Measurements from ENCODE around the gene GOSR1.
"Not testable (repeated sequence)": the region's sequence is repeated elsewhere in the genome, so short reads cannot be mapped to it uniquely, and the experiment has no call there.

GOSR1 gene

DNA sequence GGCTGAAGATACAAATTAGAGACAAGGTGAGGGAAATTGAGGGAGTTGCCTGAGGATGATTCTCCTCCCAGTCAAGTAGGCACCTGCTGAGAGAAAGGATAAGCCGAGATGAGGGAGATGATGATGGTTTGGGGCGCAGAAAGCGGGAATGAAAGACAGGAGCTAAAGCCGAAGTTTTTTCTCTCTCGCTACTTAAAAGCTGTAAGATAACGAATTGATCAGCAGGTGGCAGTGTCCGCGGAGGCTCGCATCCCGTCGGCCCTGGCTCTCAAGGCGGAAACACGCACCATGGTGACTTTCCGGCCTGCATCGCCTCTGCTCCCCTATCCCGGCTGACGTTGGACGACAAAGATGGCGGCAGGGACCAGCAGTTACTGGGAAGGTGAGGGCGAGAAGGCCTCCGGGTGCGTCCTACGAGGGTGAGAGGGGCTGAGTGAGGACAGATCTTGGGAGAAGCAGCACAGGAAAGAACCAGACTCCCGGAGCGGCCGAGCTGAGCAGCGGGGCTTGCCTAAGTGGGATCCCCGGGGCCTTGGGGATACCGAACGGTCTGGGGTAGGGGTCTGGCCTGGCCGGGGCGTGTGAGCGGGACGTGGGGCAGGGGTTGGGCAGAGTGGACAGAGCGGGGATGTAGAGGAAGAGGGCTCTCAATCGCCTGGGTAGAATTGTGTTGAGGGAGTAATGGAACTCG, at the start of gene GOSR1:
GOSR1 (plus strand) TSS at position 326 of the 691 bp plus-strand sequence; CDS start at position 352, 26 bp downstream.
- H3K9me3 Mint-ChIP-seq: no peaks in the 10 kb centered on the region
- peak; percentile 100 for ATAC-seq
- peaks cover 12% of the 10 kb centered on the region for H3K36me3 Mint-ChIP-seq
- peak within 1 kb of the TSS; percentile 95 for H3K4me3 Mint-ChIP-seq
- H3K27ac Mint-ChIP-seq: peak within 1 kb of the TSS; percentile 98
- peaks cover 28% of the 10 kb centered on the region for H3K4me1 Mint-ChIP-seq
- no peaks in the 10 kb centered on the region for H3K27me3 Mint-ChIP-seq

DNA sequence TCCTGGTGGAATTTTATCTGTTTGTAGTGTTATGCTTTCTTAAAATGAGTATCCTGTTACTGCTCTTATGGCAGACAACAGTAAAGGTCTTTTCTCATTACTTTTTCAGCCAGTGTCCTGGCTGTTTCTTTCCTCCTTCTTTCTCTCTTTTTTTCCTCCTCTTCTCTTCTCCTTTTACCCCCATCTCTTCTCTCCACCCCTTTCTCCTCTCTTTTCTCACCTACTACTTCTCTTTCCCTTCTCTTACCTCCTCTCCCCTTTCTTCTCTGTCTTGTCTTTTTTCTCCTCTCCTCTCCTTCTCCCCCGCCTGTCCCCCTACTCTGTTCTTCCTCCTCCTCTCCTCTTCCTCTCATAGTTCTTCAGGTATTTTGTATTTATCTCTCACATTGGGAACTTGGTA, 49.6 kb upstream of the GOSR1 start:
- Mint-ChIP-seq H3K4me3 (no peak overlapping the region), H3K9me3 (no peaks in the 10 kb centered on the region), H3K4me1 (no peaks in the 10 kb centered on the region), H3K36me3 (no peaks in the 10 kb centered on the region), H3K27ac (no peak overlapping the region), H3K27me3 (no peaks in the 10 kb centered on the region)
- no peak for ATAC-seq

DNA sequence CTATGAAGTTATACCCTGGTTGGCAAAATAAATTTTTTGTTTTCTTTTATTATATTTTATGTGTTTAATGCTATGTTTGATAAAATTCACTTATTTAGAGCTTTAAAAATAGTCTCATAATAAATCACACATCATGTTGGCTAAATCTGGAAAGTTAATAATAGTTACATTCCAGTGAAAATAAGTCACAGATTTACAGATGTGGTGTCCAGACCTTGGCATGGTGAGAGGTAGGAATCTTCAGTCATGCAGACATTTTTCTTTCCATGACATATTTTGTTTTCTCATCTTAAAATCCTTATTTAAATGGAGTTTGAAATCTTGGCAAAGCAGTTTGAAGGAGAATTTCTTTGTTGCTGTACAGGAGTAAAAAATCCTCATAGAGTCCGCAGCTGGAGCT, 48.1 kb upstream of the GOSR1 start:
- H3K36me3 Mint-ChIP-seq: peaks cover 10% of the 10 kb centered on the region
- no peaks in the 10 kb centered on the region for H3K4me1 Mint-ChIP-seq

DNA sequence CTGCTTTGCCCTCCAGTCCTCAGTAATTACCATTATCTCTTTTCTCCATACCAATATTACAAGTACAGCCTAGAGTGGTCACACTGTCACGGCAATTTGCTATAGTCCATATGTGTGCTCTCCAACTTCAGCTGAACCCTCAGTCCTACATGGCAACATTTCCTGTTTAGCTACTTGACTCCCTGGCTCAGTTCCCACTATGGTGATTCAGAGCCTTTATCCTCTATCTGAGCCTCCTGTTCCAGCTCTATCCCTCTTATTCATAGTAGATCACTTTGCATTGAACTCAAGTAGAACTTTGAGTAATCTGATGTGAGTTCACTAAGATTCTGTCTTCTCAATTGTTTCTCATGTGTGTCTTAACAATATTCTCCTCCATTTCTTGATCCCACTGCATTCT, 43.7 kb upstream of the GOSR1 start:
- ATAC-seq: no peak
- Mint-ChIP-seq H3K4me3 (no peak overlapping the region), H3K36me3 (peaks cover 20% of the 10 kb centered on the region), H3K4me1 (no peaks in the 10 kb centered on the region), H3K27me3 (no peaks in the 10 kb centered on the region), H3K27ac (no peak overlapping the region), H3K9me3 (no peaks in the 10 kb centered on the region)

More for the DNA sequence above, 48.1 kb upstream of the GOSR1 start:
- H3K27me3 Mint-ChIP-seq: no peaks in the 10 kb centered on the region
- no peak overlapping the region for H3K4me3 Mint-ChIP-seq
- ATAC-seq: no peak
- no peak overlapping the region for H3K27ac Mint-ChIP-seq
- no peaks in the 10 kb centered on the region for H3K9me3 Mint-ChIP-seq

DNA sequence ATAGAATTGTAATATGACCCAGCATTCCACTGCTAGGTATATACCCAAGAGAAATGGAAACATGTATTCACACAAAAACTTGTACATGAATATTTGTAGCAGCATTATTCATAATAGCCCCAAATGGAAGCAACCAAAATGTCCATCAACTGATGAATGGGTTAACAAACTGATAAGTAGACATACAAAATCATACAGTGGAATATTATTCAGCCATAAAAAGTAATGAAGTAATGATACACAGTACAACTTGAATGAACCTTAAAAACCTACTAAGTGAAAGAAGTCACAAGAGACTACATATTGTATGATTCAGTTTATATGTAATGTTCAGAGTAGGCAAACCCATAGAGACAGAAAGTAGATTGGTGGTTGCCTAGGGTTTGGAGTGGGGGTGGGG, 40.5 kb upstream of the GOSR1 start:
- H3K4me3 Mint-ChIP-seq: no peak overlapping the region
- H3K27me3 Mint-ChIP-seq: no peaks in the 10 kb centered on the region
- H3K4me1 Mint-ChIP-seq: no peaks in the 10 kb centered on the region
- peaks cover 20% of the 10 kb centered on the region for H3K36me3 Mint-ChIP-seq
- H3K27ac Mint-ChIP-seq: no peak overlapping the region
- no peaks in the 10 kb centered on the region for H3K9me3 Mint-ChIP-seq
- ATAC-seq: no peak

DNA sequence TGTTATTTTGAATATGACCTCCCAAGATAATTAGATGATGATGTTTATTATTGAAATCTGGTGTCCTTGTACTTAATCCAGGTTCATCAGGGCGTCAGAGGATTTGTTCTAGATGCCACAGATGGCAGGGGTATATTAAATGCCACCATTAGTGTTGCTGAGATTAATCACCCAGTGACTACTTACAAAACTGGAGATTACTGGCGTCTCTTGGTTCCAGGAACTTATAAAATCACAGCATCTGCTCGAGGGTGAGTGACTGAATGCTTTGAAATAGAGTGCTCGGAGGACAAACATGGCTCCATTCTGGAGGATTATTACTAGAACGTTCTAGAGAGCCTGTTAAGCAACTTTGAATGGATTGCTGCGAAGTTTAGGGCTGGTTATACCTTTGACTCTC, 33.5 kb upstream of the GOSR1 start:
- H3K9me3 Mint-ChIP-seq: no peaks in the 10 kb centered on the region
- no peak for ATAC-seq
- H3K4me1 Mint-ChIP-seq: no peaks in the 10 kb centered on the region
- H3K36me3 Mint-ChIP-seq: peaks cover 16% of the 10 kb centered on the region
- no peak overlapping the region for H3K4me3 Mint-ChIP-seq
- no peaks in the 10 kb centered on the region for H3K27me3 Mint-ChIP-seq
- no peak overlapping the region for H3K27ac Mint-ChIP-seq

DNA sequence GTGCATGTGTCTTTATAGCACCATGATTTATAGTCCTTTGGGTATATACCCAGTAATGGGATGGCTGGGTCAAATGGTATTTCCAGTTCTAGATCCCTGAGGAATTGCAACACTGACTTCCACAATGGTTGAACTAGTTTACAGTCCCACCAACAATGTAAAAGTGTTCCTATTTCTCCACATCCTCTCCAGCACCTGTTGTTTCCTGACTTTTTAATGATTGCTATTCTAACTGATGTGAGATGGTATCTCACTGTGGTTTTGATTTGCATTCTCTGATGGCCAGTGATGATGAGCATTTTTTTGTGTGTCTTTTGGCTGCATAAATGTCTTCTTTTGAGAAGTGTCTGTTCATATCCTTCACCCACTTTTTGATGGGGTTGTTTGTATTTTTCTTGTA, 30.6 kb upstream of the GOSR1 start:
- peaks cover 16% of the 10 kb centered on the region for H3K36me3 Mint-ChIP-seq

DNA sequence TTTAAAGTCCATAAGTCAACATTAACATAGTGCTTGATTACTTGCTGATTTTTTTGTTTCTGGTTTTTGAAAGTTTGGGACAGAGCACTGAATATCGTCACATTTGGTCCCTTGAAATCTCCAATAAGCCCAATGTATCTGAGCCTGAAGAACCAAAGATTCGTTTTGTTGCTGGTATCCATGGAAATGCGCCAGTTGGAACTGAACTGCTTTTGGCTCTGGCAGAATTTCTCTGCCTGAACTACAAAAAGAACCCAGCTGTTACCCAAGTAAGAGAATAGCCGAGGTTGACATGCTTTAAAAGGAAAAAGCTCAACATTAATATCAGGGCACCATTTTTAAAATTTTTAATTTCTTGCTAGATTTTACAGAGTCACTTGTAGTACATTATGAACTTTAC, 27.7 kb upstream of the GOSR1 start:
- Mint-ChIP-seq H3K27ac (no peak overlapping the region), H3K36me3 (peaks cover 27% of the 10 kb centered on the region), H3K4me1 (no peaks in the 10 kb centered on the region), H3K27me3 (no peaks in the 10 kb centered on the region), H3K4me3 (no peak overlapping the region), H3K9me3 (peaks cover 4% of the 10 kb centered on the region)
- no peak for ATAC-seq

More for the DNA sequence above, 30.6 kb upstream of the GOSR1 start:
- not testable (repeated sequence) for H3K4me1 Mint-ChIP-seq, H3K4me3 Mint-ChIP-seq, ATAC-seq, H3K27me3 Mint-ChIP-seq, H3K9me3 Mint-ChIP-seq, H3K27ac Mint-ChIP-seq

DNA sequence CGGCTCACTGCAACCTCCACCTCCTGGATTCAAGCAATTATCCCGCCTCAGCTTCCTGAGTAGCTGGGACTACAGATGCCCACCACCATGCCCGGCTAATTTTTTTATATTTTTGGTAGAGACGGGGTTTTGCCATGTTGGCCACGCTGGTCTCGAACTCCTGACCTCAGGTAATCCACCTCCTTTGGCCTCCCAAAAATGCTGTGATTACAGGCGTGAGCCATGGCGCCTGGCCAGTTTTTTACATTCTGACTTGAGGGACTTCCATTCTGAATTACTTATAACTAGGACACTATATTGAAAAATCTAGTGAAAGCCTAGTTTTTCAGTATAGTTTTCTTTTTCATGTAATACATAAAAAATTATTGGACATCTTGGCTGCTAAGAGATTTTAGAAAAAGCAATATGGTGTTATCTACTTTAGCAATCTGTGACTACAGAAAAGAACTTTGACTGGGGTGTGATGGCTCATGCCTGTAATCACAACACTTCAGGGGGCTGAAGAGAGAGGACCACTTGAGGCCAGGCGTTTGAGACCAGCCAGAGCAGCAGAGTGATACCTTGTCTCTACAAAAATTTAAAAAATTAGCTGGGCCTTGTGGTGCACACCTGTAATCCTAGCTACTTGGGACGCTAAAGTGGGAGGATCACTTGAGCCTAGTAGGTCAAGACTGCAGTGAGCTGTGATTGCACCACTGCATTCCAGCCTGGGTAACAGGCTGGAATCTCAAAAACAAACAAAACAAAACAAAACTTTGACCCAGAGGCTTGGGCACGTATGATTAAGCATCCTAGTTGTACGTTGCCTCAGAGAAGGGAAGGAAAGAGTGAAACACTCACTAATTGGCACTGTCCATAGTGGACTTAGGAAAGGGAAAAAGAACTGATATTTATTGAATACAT, 26.8 kb upstream of the GOSR1 start:
- no peak overlapping the region for H3K4me3 Mint-ChIP-seq
- H3K27me3 Mint-ChIP-seq: no peaks in the 10 kb centered on the region
- H3K9me3 Mint-ChIP-seq: peaks cover 6% of the 10 kb centered on the region
- no peaks in the 10 kb centered on the region for H3K4me1 Mint-ChIP-seq
- no peak for ATAC-seq
- no peak overlapping the region for H3K27ac Mint-ChIP-seq
- H3K36me3 Mint-ChIP-seq: peaks cover 31% of the 10 kb centered on the region

DNA sequence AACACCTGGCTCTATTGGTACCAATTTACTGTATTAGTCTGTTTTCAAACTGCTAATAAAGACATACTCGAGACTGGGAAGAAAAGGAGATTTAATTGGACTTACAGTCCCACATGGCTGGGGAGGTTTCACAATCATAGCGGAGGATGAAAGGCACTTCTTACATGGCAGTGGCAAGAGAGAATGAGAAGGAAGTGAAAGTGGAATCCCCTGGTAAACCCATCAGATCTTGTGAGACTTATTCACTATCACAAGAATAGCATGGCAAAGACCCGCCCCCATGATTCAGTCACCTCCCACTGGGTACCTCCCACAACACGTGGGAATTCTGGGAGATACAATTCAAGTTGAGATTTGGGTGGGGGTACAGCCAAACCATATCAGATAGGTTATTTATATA, 22.6 kb upstream of the GOSR1 start:
- no peak for ATAC-seq
- Mint-ChIP-seq H3K27ac (no peak overlapping the region), H3K4me3 (no peak overlapping the region), H3K4me1 (no peaks in the 10 kb centered on the region), H3K9me3 (peaks cover 6% of the 10 kb centered on the region), H3K27me3 (no peaks in the 10 kb centered on the region), H3K36me3 (peaks cover 24% of the 10 kb centered on the region)

DNA sequence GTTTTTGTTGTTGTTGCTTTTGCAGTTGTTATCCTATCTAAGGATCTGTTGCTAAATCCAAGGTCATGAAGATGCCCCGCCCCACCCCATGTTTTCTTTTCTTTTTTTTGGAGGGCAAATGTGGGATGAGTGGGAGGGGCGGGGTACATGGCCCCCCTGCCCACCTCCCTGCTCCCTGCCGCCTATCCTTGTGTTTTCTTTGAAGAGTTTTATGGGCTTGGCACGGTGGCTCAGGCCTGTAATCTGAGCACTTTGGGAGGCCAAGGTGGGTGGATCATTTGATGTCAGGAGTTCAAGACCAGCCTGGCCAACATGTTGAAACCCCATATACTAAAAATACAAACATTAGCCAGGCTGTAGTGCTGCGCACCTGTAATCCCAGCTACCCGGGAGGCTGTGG, 18.8 kb upstream of the GOSR1 start:
- no peak for ATAC-seq
- Mint-ChIP-seq H3K4me1 (no peaks in the 10 kb centered on the region), H3K9me3 (peaks cover 6% of the 10 kb centered on the region), H3K27me3 (no peaks in the 10 kb centered on the region), H3K36me3 (peaks cover 39% of the 10 kb centered on the region), H3K4me3 (no peak overlapping the region), H3K27ac (no peak overlapping the region)

DNA sequence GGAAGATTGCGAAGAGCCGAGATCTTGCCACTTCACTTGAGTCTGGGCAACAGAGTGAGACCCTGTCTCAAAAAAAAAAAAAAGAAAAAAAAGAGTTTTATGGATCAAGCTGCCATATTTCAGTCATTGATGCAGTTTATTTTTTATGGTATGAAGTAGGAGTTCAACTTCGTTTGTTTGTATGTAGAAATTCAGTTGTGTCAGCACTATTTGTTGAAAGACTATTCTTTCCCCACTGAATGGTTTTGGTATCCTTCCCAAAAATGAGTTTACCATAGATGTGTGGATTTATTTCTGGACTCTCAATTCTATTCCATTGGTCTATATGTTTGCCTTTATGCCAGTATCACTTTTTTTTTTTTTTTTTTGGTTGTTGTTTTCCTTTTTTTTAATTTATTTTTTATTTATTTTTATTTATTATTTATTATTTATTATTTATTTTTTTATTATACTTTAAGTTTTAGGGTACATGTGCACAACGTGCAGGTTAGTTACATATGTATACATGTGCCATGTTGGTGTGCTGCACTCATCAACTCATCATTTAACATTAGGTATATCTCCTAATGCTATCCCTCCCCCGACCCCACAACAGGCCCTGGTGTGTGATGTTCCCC, 18.3 kb upstream of the GOSR1 start:
- H3K27ac Mint-ChIP-seq, H3K9me3 Mint-ChIP-seq, H3K27me3 Mint-ChIP-seq, ATAC-seq, H3K4me3 Mint-ChIP-seq, H3K4me1 Mint-ChIP-seq: not testable (repeated sequence)
- H3K36me3 Mint-ChIP-seq: peaks cover 39% of the 10 kb centered on the region

DNA sequence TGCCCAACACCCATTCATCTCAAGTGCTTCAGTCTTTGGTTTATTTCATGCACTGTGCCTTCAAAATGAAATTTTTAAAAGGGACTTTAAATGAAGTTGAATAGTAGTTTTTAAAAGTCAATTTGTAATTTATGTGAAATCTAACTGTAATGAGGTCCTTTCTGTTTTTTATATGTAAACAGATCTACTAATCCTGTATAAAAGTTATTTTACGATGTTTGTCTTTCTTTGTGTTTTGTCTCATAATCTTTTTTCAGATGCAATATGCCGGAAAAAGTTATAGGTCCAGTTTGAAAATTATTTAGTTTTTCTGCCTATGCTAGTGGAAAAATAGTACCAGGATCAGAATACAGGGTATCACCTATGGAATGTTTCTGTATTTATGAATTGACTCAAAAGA, 8.7 kb upstream of the GOSR1 start:
- Mint-ChIP-seq H3K9me3 (no peaks in the 10 kb centered on the region), H3K4me3 (no peak overlapping the region), H3K27me3 (no peaks in the 10 kb centered on the region), H3K27ac (no peak overlapping the region), H3K36me3 (no peaks in the 10 kb centered on the region), H3K4me1 (no peaks in the 10 kb centered on the region)
- no peak for ATAC-seq

DNA sequence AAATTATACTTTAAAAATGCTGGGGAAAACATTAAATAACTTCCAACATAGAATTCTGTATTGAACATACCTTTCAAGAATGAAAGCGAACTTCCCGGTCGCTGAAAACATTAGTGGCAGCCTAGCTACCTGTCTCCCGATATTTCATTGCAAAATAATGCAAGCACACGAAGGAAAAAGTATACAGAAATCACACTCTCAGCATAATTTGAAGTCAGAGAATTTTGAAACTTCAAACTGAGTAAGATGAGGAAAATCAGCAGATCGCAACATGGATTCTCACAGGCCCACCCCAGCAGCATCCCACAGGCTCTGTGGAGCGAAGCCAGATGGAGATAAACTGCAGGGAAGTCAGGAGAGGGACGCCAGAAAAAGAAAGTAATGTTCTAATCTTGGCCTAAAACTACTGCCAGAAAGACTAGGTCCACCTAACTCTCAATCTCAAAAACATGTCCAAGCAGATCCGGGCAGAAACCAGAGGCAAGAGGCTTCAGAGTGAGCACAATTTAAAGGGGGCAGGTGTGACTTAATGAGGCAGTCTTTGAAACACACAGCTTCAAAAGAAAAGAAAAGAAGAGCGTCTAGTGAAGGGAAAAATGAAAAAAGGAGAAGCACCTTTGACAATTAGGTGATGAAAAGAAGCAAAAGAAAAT, 4.8 kb upstream of the GOSR1 start:
- Mint-ChIP-seq H3K36me3 (peaks cover 3% of the 10 kb centered on the region), H3K9me3 (no peaks in the 10 kb centered on the region), H3K27ac (no peak overlapping the region), H3K27me3 (no peaks in the 10 kb centered on the region), H3K4me3 (no peak overlapping the region), H3K4me1 (peaks cover 11% of the 10 kb centered on the region)
- ATAC-seq: no peak

DNA sequence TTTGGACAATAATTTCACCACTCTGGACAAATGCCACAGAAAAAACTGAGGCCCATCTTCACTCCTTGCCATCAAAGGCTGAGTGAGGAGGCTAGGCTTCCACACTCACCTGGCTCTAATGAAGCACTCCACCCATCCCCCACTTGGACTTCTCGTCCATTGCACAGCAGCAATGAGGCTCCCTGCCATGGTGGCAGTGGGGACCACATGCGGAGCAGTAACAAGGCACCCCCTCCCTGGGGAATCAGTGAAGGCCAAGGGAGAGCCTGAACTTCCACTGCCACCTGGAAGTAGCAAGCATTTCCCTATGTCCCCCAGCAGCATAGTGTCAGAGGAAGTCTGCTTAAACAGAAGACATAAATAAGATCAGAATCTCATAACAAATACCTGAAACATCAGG, 2.0 kb upstream of the GOSR1 start:
- no peaks in the 10 kb centered on the region for H3K9me3 Mint-ChIP-seq
- ATAC-seq: no peak
- H3K27ac Mint-ChIP-seq: no peak overlapping the region
- peaks cover 5% of the 10 kb centered on the region for H3K36me3 Mint-ChIP-seq
- peaks cover 28% of the 10 kb centered on the region for H3K4me1 Mint-ChIP-seq
- no peaks in the 10 kb centered on the region for H3K27me3 Mint-ChIP-seq
- H3K4me3 Mint-ChIP-seq: no peak overlapping the region

Data from stimulated activated memory B cell treated with anti-CD40 and anti-IgM and Interleukin-4, amounts not matched to agents 10 μg/mL and 1 μg/mL and 100 μg/mL, for 72 hours (primary cell).